DMS53 treated with DMSO at 0.1 percent for 48 hours (cell line): ENCODE data around the gene GSTM2.
"Not testable (repeated sequence)": the region's sequence is repeated elsewhere in the genome, so short reads cannot be mapped to it uniquely, and the experiment has no call there.

Source experiments
- DNase-seq: peaks from one replicate; lab custom pipeline; 2025; ENCODE audit not compliant: unreplicated experiment; lab: John Stamatoyannopoulos, UW

GSTM2 gene

DNA sequence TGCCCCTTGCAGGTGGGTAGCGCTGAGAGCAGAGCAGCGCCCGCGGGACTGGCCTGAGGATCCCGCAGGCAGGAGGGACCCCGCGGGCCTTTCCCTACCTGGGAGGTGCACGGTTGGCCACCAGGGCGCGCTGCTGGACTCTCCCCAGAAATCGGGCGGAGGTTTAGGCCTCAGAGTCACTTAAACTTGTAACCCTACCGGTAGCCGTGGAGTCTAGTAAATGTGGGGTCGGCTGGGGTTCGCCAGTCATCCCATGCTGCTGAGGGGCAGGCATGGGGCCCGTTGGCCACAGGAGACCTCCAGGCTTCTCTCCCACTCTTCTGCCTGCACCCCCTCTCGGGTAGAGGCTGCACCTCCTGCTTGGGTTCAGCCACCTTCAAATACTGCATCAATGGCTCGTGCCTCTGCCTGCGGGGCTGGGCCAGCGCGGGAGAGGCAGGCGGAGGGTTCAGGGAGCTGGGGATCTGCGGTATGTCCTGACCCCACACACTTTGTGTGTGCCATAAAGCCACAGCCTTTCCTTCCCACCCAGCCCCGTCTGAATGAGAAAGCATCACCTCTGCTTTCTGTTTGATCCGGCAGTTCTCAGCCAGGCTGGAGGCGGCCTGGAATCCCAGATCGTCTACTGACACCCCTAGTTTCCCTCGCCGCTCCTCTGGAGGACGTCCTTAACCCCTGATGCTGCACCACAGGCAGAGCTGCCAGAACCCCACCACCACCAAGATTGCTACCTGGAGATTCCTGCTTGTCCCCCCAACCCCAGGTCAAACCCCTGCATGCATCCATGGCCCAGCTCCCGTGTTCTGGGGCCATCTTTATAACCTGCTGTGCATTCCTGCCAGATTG is 24.2 kb upstream of the GSTM2 start:
- DNase-seq, result peak; percentile 59

- DNase-seq, result no peak
Measured at GRCh38 chr1:109644670-109645069, 23.2 kb upstream of the GSTM2 start.

DNA sequence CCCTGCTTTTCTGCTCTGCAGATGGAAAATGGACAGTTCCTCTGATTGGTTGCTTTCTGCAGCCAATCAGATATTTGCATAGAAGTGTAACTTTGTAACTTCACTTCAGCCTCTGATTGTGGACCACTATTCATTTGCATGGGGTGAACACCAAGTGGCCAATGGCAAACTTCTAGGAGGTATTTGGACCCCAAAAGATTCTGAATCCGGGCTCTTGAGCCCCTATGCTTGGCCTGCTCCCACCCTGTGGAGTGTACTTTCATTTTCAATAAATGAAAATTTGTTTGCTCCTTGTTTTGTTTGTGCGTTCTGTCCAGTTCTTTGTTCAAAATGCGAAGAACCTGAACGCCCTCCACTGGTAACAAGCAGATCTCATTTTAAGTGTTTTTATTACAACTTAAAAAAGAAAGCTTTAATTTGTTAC is 18.4 kb upstream of the GSTM2 start:
- no peak for DNase-seq

GRCh38 chr1:109650609-109651008 is 17.2 kb upstream of the GSTM2 start:
- DNase-seq, result no peak

DNA sequence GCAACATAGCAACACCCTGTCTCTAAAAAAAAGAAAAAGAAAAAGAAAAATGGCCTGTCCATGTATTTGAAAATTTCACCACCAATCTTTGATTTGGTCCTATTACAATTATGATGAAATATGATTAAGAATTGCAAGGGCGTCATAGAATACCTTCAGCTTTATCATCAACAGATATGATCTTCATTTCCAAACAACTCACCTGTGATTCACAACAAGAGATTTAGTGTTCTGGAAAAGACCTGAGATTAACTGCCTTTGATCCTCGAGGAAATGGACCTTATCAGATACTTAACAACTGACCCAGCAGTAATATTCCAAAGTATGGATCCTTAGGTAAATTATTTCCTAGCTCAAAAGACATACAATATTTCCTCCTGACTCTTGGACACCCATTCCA is 15.5 kb upstream of the GSTM2 start:
- no peak for DNase-seq

DNA sequence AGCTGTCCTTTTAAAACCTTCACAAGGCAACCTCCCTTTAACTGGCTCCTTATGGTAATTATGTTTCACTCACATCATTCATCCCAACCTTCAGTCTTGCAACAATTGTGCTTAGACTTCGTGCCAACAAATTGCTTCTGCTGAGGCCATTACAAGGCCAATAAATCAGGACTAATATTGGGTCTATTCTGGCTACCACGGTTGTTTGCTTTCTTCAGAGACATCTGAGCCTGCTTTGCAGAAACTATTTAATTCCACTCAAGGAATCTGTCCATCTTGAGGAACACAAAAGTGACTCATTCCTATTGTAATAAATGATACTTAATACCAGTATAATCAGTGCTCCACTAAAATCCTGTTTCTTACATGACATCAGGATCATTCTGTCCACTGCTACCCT is 14.6 kb upstream of the GSTM2 start:
- no peak for DNase-seq

- DNase-seq, result no peak
Measured at GRCh38 chr1:109654519-109654918, 13.3 kb upstream of the GSTM2 start.

- DNase-seq, result peak; percentile 48
Measured at GRCh38 chr1:109655615-109656519, 12.0 kb upstream of the GSTM2 start, which contains the start of gene GSTM4. Gene GSTM4, plus strand, starts transcription at chr1:109656099. Its CDS starts 291 bp downstream, at chr1:109656390.

DNA sequence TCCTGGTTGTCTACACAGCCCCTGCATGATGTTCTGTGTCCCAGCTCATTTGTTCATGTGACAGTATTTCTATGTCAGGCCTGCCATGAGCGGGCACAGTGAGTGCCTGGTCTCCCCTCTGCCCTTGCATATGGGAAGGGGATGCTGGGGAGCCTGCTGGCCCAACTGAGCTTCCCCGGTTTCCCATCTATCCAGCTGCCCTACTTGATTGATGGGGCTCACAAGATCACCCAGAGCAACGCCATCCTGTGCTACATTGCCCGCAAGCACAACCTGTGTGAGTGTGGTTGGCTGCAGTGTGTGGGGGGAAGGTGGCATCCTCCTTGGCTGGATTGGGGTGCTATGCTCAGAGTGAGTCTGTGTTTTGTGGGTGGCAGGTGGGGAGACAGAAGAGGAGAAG is 10.5 kb upstream of the GSTM2 start:
- DNase-seq, result no peak

- DNase-seq, result no peak
Measured at GRCh38 chr1:109657970-109658369, 9.9 kb upstream of the GSTM2 start.

- DNase-seq, result no peak
Measured at GRCh38 chr1:109658533-109659042, 9.3 kb upstream of the GSTM2 start.

DNA sequence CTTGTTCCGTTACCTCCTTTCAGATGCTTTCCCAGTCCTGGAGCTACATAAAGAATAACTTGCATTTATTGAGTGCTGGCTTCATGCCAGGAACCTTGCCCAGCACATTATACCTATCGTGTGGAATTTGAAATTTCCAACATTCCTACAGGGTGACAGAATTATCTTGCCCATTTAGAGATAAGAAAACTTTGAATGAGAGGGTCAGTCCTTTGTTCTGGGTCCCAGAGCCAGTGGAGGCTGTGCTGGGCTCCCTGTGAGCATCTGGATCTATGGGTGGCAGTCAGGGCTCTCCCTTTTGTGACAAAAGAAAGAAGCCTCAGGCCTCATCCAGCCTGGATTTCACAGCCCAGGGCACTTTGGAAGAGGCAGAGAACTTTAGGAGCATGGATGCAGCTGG is 8.7 kb upstream of the GSTM2 start:
- DNase-seq, result no peak

DNA sequence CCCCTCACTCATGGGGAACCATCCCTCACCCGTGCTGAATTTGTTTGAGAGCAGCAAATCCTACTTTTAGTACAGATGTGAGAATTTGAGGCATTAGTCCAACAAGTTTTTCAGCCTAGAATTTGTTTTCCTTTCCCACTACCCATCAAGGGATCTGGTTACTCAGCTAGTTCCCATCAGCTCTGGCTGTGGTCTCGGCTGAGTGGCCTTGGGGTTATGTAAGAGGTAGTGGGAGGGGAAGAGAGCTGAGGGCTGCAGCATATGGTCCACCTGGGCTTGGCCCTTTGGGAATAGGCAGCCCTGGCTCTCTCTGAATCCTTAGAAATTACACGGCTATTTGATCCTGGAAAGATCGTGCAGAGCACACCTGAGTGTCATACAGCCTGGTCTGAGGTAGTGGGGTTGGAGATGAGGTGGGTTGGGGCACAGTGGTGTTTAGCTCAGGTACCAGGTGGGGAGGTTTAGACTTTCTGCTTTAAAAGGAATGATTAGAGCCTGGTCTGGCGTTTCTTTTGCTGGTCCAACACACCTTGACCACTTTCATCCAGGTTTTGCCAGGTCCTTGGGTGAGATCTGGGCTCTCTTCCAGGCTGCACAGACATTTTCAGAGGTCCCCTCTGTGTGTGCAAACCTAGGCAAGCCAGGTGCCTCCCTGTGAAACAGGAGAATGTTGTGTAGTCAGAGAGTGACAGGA is 7.7 kb upstream of the GSTM2 start:
- no peak for DNase-seq

DNA sequence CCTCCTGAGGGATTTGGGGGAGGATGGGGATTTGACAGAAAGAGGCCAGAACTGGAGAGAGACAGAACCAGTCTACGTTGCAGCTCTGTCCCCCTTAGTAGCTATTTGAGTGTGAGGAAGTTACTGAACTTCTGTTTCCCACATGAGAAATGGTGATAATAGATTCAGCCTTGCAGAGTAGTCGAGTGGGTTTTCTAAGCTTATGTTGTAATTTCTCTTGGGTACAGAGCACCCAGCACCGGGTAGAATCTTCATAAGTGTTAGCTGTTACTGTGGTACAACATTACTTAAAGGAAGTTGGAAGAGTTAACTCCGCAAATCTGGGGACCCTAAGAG is 7.2 kb upstream of the GSTM2 start:
- not testable (repeated sequence) for DNase-seq

DNA sequence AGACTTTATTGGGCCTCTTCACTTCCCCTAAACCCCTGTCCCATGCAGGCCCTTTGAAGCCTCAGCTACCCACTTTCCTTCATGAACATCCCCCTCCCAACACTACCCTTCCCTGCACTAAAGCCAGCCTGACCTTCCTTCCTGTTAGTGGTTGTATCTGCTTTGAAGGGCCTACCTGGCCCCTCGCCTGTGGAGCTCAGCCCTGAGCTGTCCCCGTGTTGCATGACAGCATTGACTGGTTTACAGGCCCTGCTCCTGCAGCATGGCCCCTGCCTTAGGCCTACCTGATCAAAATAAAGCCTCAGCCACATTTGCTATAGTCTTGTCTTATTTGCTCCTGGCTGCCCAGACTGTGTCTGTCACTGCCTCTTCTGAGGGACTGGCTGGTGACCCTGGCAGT is 6.5 kb upstream of the GSTM2 start:
- no peak for DNase-seq

DNA sequence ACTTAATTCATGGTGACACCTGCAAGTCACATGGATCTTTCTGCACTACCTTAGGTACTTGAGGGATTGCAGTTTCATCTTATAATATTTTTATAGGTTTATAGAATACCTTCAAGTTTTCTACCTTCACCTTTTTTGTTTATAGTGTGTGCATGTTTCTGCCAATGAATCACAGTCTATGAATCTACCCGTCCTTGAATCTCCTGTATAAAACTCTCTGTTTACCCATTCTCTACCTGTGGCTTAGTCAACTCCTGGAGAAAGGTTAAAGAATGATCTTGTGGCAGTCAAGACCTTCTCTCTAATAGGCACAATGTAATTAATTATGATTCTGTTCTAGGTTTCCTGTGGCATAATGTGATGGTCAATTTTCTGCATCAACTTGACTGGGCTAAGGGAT is 3.2 kb upstream of the GSTM2 start:
- DNase-seq, result no peak

DNA sequence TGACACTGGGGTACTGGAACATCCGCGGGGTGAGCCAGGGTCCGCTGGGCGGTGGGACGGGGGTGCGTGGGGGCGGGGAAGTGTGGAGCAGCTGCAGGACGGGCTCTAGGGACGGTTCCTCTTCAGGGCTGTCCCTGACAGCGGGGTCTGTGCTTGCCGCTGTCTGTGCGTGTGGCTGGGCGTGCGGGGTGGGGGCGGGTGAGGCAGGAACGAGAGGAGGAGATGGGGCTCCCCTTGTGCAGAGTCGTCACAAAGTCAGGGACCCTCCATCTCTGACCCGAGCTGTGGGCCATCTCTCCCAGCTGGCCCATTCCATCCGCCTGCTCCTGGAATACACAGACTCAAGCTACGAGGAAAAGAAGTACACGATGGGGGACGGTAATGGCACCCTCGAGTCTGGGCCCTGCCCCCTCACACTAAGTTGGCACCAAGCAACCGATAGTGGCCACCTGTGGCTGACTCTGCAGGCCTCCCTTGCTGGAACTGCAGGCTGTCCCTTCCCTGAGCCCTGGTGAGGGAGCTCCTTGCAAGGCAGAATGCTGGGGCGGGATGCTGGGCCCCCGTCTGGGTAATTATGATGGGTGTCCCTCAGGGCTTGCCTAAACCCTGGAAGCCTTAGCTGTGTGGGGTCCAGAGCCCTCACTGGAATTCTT is 392 bp downstream of the GSTM2 start:
- no peak for DNase-seq

GRCh38 chr1:109669246-109669948 is 1.5 kb downstream of the GSTM2 start:
- no peak for DNase-seq

DNA sequence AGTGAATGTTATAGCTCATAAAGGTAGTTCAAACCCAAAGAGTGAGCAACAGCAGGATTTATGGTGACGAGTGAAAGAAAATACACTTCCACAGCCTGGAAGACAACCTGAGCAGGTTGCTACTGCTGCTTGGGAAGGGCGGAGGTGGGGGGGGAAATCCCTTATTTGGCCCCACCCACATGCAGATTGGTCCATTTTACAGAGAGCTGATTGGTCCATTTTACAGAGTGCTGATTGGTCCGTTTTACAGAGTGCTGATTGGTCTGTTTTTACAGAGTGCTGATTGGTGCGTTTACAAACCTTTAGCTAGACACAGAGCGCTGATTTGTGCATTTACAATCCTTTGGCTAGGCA is 2.1 kb downstream of the GSTM2 start:
- not testable (repeated sequence) for DNase-seq

- DNase-seq, result no peak
Measured at GRCh38 chr1:109671067-109671466, 3.2 kb downstream of the GSTM2 start.
